IMR-90 (cell line): ENCODE measurements around the gene SMYD5. TPM values are rescaled to one million over a fixed set of nuclear protein-coding genes. Genes with fewer than 3 reads are reported as not detected.
"Not testable (repeated sequence)": the region's sequence is repeated elsewhere in the genome, so short reads cannot be mapped to it uniquely, and the experiment has no call there.

ENCODE experiments used
- ATAC-seq: fragments of 200-7000 bp; cut with Tn5 transposase; 2 replicates; pipeline ENCODE4 v1.9.1; 2020; ENCODE audit warnings: low read depth, mild to moderate bottlenecking, moderate library complexity
- BruUV-seq: library from RNA; stranded (reverse); fragments of 400-500 nt; replicated peaks from 2 replicates; lab custom pipeline; 2021; lab: Mats Ljungman, UMichigan
- CTCF ChIA-PET: fragments of 300-600 bp; formaldehyde crosslinking; extraction: SDS; loops from one replicate; lab custom pipeline; 2021; ENCODE audit warnings: antibody characterized with exemption; lab: Yijun Ruan, JAX
- POLR2A ChIA-PET: fragments of 300-600 bp; sonication (Branson Sonifier 250); formaldehyde crosslinking; loops from one replicate; lab custom pipeline; 2022; ENCODE audit warnings: antibody characterized with exemption; ENCODE audit not compliant: unreplicated experiment; lab: Charles Lee
- DNase-seq: peaks from one replicate; pipeline ENCODE4 v3.0.0; 2013
- H2AFZ ChIP-seq: replicated peaks from 2 replicates; pipeline ENCODE3; 2013; ENCODE audit warnings: low read length, mild to moderate bottlenecking; ENCODE audit not compliant: poor library complexity
- H2AK5ac ChIP-seq: 2 replicates; pipeline ENCODE4 v1.6.1; 2013; ENCODE audit warnings: low read depth, low read length, inconsistent platforms
- H2AK9ac ChIP-seq: replicated peaks from 2 replicates; pipeline ENCODE3; 2013; ENCODE audit warnings: mild to moderate bottlenecking, low read depth, low read length, moderate library complexity; ENCODE audit not compliant: poor library complexity
- H2BK120ac ChIP-seq: 2 replicates; pipeline ENCODE4 v1.6.1; 2013; ENCODE audit warnings: low read depth, low read length, inconsistent platforms
- H2BK15ac ChIP-seq: 3 replicates; pipeline ENCODE4 v1.6.1; 2013; ENCODE audit warnings: low read depth, low read length, inconsistent platforms
- H2BK20ac ChIP-seq: 2 replicates; pipeline ENCODE4 v1.6.1; 2013; ENCODE audit warnings: low read depth, mild to moderate bottlenecking, inconsistent platforms, low read length, moderate library complexity
- H2BK5ac ChIP-seq: 2 replicates; pipeline ENCODE4 v1.6.1; 2013; ENCODE audit warnings: mild to moderate bottlenecking, low read depth, low read length, inconsistent platforms; ENCODE audit not compliant: poor library complexity, severe bottlenecking
- H3K14ac ChIP-seq: replicated peaks from 2 replicates; pipeline ENCODE4 v1.6.1; 2013; ENCODE audit warnings: low read depth, low read length, inconsistent platforms
- H3K18ac ChIP-seq: 2 replicates; pipeline ENCODE4 v1.6.1; 2013; ENCODE audit warnings: low read depth, low read length, control low read depth
- H3K23ac ChIP-seq: 2 replicates; pipeline ENCODE4 v1.6.1; 2013; ENCODE audit warnings: low read depth, low read length, inconsistent platforms
- H3K27ac ChIP-seq: 2 replicates; pipeline ENCODE4 v1.5.1; 2013; ENCODE audit warnings: mild to moderate bottlenecking, control low read depth, low read length; ENCODE audit not compliant: insufficient read depth
- H3K27me3 ChIP-seq: 2 replicates; pipeline ENCODE4 v1.6.1; 2013; ENCODE audit warnings: low read length; ENCODE audit not compliant: control insufficient read depth, insufficient read depth
- H3K36me3 ChIP-seq: 2 replicates; pipeline ENCODE4 v1.6.1; 2013; ENCODE audit warnings: low read length, mixed read lengths; ENCODE audit not compliant: control insufficient read depth, insufficient read depth
- H3K4ac ChIP-seq: 2 replicates; pipeline ENCODE4 v1.6.1; 2013; ENCODE audit warnings: low read depth, low read length, inconsistent platforms
- H3K4me1 ChIP-seq: 2 replicates; pipeline ENCODE4 v1.6.1; 2013; ENCODE audit warnings: low read length, mixed read lengths; ENCODE audit not compliant: control insufficient read depth, insufficient read depth
- H3K4me2 ChIP-seq: 2 replicates; pipeline ENCODE4 v1.6.1; 2013; ENCODE audit warnings: low read depth, mild to moderate bottlenecking, control low read depth, low read length, moderate library complexity
- H3K4me3 ChIP-seq: 2 replicates; pipeline ENCODE4 v1.5.1; 2013; ENCODE audit warnings: low read depth, mild to moderate bottlenecking, control low read depth, low read length, moderate library complexity; ENCODE audit not compliant: insufficient read depth
- H3K56ac ChIP-seq: 2 replicates; pipeline ENCODE4 v1.6.1; 2013; ENCODE audit warnings: low read length, inconsistent platforms; ENCODE audit not compliant: insufficient read depth; ENCODE audit errors: extremely low read depth
- H3K79me1 ChIP-seq, 2 experiments: 2 replicates each; pipeline ENCODE4 v1.6.1; 2013; ENCODE audit warnings: low read length in 2 of 2, inconsistent platforms in 1 of 2, low read depth in 1 of 2
- H3K9ac ChIP-seq: 2 replicates; pipeline ENCODE4 v1.6.1; 2013; ENCODE audit warnings: low read depth, low read length, control low read depth
- H3K9me1 ChIP-seq: 2 replicates; pipeline ENCODE4 v1.6.1; 2013; ENCODE audit warnings: low read length, inconsistent platforms; ENCODE audit not compliant: insufficient read depth
- H3K9me3 ChIP-seq: 2 replicates; pipeline ENCODE4 v1.6.1; 2013; ENCODE audit warnings: low read length; ENCODE audit not compliant: control insufficient read depth, insufficient read depth
- H4K20me1 ChIP-seq: 2 replicates; pipeline ENCODE4 v1.6.1; 2013; ENCODE audit warnings: low read length, inconsistent platforms; ENCODE audit not compliant: insufficient read depth
- H4K5ac ChIP-seq: 2 replicates; pipeline ENCODE4 v1.6.1; 2013; ENCODE audit warnings: mild to moderate bottlenecking, low read depth, low read length, control low read depth
- H4K8ac ChIP-seq, 2 experiments: 2 replicates each; pipeline ENCODE4 v1.6.1; 2013; ENCODE audit warnings: low read depth in 2 of 2, low read length in 2 of 2, control low read depth in 1 of 2, inconsistent platforms in 1 of 2
- H4K91ac ChIP-seq: 2 replicates; pipeline ENCODE4 v1.6.1; 2013; ENCODE audit warnings: low read depth, low read length, inconsistent platforms; ENCODE audit not compliant: insufficient read depth
- CEBPB ChIP-seq: IDR thresholded peaks from 2 replicates; pipeline ENCODE4 v1.6.1; 2012; ENCODE audit warnings: low read depth, low read length, improper control_type of control experiment
- CHD1 ChIP-seq: IDR thresholded peaks from 2 replicates; pipeline ENCODE4 v1.6.1; 2012; ENCODE audit warnings: low read depth, low read length, improper control_type of control experiment
- MAFK ChIP-seq: IDR thresholded peaks from 2 replicates; pipeline ENCODE4 v1.6.1; 2012; ENCODE audit warnings: low read depth, low read length, improper control_type of control experiment
- MXI1 ChIP-seq: IDR thresholded peaks from 2 replicates; pipeline ENCODE4 v1.6.1; 2012; ENCODE audit warnings: low read depth, mild to moderate bottlenecking, low read length, moderate library complexity, borderline replicate concordance
- RFX5 ChIP-seq: IDR thresholded peaks from 2 replicates; pipeline ENCODE4 v1.8.0; 2012; ENCODE audit warnings: low read depth, mild to moderate bottlenecking, low read length, moderate library complexity
- SMC3 ChIP-seq: fragments of 150-350 bp; IDR thresholded peaks from 2 replicates; pipeline ENCODE4 v1.6.1; 2016; ENCODE audit warnings: low read depth, mild to moderate bottlenecking, antibody characterized with exemption, low read length, moderate library complexity
- WGBS, 2 experiments: methylation state at CpG; one replicate each; pipeline versions ENCODE4 v1.1.5 to v1.1.7; 2013; ENCODE audit warnings: missing lambda C conversion rate in 2 of 2; ENCODE audit not compliant: insufficient read length in 1 of 2; ENCODE audit errors: extremely low coverage in 2 of 2; 5-methylcytosine and 5-hydroxymethylcytosine counted together
- dilution Hi-C: fragments of 300-500 bp; cut with HindIII; formaldehyde crosslinking; loops from one replicate; pipeline ENCODE4 v1.14.3; 2018; ENCODE audit warnings: low sequenced_read_pairs; ENCODE audit not compliant: unreplicated experiment
- in situ Hi-C: fragments of 300-500 bp; cut with MboI; formaldehyde crosslinking; loops from 3 replicates; pipeline ENCODE4 v1.14.3; 2019; ENCODE audit warnings: low sequenced_read_pairs, inconsistent platforms, mixed read lengths
- intact Hi-C: fragments of 100-400 bp; cut with micrococcal nuclease; formaldehyde crosslinking; loops from 2 replicates; pipeline ENCODE4 v1.10.0; 2022
- polyA plus RNA-seq, 3 experiments: library from polyadenylated mRNA; depleted of rRNA; stranded (reverse); fragments of >200 nt; gene quantifications; 2 replicates each; pipeline ENCODE4 v1.2.3, GENCODE V29; 2012; ENCODE audit warnings: low replicate concordance in 1 of 3
- total RNA-seq: library from RNA; depleted of rRNA; stranded (reverse); fragments of >200 nt; gene quantifications from 2 replicates; pipeline ENCODE4 v1.2.3, GENCODE V29; 2012

The SMYD5 gene
- total and polyA plus RNA-seq, 2 of the 4 experiments (the other 2 are of a cell fraction): 17.8 to 19.7 TPM

DNA sequence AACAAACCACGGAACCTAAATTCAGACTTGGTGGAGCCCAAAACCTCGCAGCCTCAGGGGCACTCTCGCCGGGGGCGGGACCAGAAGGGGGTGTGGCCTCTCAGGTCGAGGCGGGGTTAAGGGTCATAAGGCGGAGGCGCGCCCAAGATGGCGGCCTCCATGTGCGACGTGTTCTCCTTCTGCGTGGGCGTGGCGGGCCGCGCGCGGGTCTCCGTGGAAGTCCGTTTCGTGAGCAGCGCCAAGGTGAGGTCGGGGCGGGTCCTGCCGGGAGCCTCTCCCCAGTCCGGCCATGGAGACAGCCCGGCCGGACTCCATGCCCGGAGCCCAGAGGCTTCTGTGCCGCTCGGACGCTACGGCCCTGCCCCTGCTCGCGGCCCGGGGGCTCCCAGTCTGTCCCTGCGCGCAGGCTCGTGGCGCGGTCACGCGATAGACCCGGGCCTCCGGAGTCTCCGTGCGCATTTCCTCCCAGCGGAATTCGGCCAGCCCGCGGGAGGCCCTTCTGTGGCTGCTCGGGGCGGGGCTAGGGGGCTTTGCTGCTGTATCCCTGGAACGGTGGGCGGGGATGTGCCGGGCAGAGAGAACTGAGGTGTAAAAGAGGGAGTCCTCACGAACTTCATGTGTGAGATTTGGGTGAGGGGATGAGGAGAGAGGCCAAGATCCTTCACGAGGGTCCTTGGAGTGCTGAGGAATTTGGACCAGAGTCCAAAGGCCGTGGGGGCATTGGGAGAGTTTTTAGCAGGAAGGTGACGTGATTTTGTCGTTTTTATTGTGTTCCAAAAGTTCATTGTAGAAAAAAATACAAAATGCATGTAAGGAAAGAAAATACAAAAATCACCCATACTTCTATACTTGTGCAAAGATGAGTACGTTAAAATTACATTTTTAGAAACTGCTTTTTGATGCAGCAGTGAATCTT lies at the start of gene SMYD5 (continued):
- no peak for TF ChIP-seq MAFK
- 0 out of 2 replicates have a peak, but pooled peaks have one; percentile 34 for TF ChIP-seq CHD1
- peak; percentile 98 for TF ChIP-seq MXI1
- TF ChIP-seq CEBPB: no peak
- TF ChIP-seq RFX5: no peak
- TF ChIP-seq SMC3: no peak

DNA sequence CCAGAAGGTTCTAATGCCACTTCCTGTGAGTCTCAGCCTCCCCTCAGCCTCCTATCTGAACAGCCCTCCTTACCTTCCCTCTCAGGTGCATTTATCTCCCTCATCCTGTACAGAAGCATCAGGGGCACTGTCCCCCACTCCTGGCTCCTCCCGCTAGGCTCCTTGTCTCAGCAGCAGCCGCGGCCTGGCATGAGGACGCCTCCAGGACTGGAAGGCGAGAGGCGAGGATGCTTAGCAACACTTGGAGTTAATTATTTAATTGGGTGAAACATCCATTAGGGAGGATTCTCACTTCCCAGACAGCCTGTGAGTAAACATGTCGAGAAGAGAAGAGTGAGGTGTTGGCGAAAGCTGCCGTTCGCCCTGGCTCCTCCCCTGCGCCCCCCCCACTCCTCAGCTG lies 48.1 kb upstream of the SMYD5 start:
- H3K27me3 ChIP-seq: peaks cover 13% of the 10 kb centered on the region
- H3K56ac ChIP-seq, BruUV-seq, H4K20me1 ChIP-seq, H3K4ac ChIP-seq, H3K4me2 ChIP-seq, H4K5ac ChIP-seq, H2BK120ac ChIP-seq, H3K27ac ChIP-seq, H3K18ac ChIP-seq, H2BK5ac ChIP-seq, H2AFZ ChIP-seq, ATAC-seq, H2AK9ac ChIP-seq, H2BK20ac ChIP-seq, H3K9me1 ChIP-seq, H3K9ac ChIP-seq, H4K91ac ChIP-seq, H3K23ac ChIP-seq, in situ Hi-C loops, POLR2A ChIA-PET, H2BK15ac ChIP-seq, dilution Hi-C loops, H2AK5ac ChIP-seq, H3K79me1 ChIP-seq, H3K14ac ChIP-seq, H3K4me1 ChIP-seq, H3K36me3 ChIP-seq, H3K9me3 ChIP-seq, intact Hi-C loops, CTCF ChIA-PET, DNase-seq, H3K4me3 ChIP-seq, H4K8ac ChIP-seq: not testable (repeated sequence)
- WGBS, 2 experiments: no CpG with 5 or more reads among the region's 11 CpGs

DNA sequence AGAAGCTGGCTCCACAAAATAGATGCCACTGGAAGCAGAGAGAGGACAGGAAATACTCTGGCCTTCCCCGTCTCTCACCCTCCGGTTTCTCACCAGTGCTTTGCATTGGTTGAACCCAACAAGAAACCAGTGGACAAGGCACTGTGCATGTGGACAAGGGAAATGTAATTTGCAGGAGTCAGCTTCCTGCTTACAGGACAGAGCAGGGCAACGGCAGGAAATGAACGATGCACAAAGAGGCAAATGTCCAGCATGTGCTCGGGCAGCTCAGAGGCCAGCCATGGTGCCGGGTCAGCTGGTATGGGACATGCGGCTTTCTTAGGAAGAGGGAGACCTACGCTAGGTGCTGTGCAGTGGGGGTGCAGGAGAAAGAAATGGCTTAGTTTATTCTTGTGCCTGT lies 47.2 kb upstream of the SMYD5 start:
- in situ Hi-C loops: not testable (repeated sequence)
- peak; percentile 32 for ATAC-seq

More for the DNA sequence above, 47.2 kb upstream of the SMYD5 start:
- H2AFZ ChIP-seq, H3K27ac ChIP-seq, H3K56ac ChIP-seq, H4K20me1 ChIP-seq, H3K27me3 ChIP-seq, H2BK5ac ChIP-seq, H3K4me1 ChIP-seq, H4K8ac ChIP-seq, CTCF ChIA-PET, H3K4me3 ChIP-seq, H3K9ac ChIP-seq, H2BK20ac ChIP-seq, H4K91ac ChIP-seq, H4K5ac ChIP-seq, H3K79me1 ChIP-seq, H3K14ac ChIP-seq, H3K9me3 ChIP-seq, H3K4me2 ChIP-seq, H2AK5ac ChIP-seq, DNase-seq, H2BK15ac ChIP-seq, intact Hi-C loops, H2AK9ac ChIP-seq, H2BK120ac ChIP-seq, dilution Hi-C loops, H3K18ac ChIP-seq, H3K23ac ChIP-seq, H3K36me3 ChIP-seq, H3K9me1 ChIP-seq, H3K4ac ChIP-seq, BruUV-seq, POLR2A ChIA-PET: not testable (repeated sequence)
- WGBS, 2 experiments: 50% methylated on average over 2 of the region's 8 CpGs; no CpG with 5 or more reads in 1 of the 2 experiments
